GM21619 (cell line): ENCODE measurements around the gene OXGR1.
A peak's percentile ranks its signal among the peaks of the same experiment; 100 is the strongest.

Experiments used
- ATAC-seq: cut with Tn5 transposase; IDR thresholded peaks from one replicate; pipeline ENCODE4 v1.9.1; 2021; ENCODE audit not compliant: unreplicated experiment

OXGR1 gene

DNA sequence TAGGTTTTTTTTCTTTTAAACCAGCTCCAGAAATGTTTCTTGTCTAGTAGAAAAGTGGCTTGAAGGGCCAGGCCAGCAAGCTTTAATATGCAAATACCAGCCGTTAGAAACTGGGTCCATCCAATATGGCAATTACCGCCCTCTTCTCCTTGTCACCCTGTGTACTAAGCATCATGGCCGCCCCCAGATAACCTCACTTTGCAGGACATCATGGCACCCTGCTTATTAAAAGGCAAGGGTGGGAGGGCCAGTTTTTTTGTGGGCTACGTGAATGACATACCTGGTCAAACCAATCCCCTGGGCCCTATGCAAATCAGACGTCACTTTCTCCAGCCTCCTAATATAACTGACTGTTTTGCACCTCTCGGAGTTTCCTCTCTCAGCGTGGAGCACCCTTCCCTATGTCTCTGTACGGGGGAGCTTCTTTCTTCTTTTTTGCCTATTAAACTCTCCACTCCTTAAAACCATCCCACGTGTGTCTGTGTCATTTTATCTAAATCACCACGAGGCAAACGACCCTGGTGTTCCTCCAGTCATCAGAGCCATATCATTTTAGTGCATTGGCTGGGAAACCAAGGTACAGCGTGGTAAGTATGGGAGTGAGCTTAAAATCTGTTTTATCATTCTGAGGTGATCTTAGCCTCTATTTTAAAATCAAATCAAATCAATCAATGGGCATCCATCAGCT is 27.7 kb downstream of the OXGR1 start:
- no peak for ATAC-seq

DNA sequence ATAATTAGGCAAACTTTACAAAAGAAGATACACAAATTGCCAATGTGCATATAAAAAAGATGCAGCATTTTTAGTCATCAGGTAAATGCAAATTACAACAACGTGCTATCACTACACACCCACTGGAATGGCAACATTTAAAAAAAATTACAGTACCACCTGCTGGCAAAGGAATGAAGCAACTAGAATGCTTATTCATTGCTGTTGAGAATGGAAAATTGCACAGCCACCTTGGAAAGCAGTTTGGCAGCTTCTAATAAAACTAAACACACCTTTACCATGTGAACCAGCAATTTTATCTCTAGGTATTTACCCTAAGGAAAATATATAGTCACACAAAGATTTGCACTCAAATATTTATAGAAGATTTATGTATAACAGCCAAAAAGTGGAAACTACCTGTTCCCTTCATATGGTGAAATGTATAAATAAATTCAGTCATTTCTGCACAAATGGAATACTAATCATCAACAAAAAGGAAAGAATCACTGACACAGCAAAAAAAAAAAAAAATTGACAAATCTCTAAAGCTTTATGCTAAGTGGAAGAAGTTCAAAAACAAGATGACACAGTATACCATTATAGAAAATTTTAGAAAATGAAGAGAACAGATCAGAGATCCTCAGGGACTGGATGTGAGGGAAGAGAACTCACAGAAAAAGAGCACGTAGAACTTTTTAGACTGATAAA is 30.3 kb downstream of the OXGR1 start:
- no peak for ATAC-seq

DNA sequence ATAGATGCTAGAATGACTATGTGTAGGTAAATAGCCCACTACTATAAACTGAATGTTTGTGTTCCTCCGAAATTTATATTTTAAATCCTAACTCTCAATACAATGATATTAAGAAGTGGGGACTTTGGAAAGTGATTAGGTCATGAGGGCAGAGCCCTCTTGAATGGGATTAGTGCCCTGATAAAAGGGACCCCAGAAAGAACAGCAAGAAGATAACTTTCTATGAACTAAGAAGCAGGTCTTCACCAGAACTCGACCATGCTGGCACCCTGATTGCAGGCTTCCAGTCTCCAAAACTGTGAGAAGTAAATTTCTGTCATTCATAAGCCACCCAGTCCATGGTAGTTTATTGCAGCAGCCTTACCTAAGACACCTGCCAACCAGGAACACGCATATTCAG is 33.9 kb downstream of the OXGR1 start:
- no peak for ATAC-seq

DNA sequence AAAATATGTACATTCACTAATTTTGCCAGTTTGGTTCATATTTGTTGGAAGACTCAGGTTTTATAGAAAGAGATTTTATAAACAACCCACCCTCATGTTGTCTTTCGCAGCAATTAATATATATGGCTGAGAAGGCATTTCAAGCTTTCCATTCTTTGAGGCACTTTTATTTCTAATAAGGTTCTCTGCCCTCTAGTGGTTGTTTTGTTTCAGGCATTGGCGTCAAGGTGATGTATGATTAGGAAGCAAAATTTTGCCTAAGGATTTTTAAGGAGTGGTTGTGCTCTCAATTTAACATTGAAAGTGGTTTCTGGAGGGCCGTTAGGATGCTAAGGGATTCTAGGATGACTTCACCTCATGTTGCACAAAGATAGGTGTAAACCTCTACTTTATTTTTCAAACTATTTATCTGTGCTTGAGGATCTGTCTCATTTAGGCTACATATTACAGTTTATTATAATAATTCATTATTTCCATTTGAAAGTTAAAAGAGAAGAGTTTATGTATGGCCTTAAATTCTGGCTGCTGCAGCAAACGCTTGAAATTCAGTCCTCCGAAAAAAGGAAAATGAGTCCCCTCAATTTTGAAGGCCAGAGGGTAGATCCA is 35.9 kb downstream of the OXGR1 start:
- peak; percentile 74 for ATAC-seq

DNA sequence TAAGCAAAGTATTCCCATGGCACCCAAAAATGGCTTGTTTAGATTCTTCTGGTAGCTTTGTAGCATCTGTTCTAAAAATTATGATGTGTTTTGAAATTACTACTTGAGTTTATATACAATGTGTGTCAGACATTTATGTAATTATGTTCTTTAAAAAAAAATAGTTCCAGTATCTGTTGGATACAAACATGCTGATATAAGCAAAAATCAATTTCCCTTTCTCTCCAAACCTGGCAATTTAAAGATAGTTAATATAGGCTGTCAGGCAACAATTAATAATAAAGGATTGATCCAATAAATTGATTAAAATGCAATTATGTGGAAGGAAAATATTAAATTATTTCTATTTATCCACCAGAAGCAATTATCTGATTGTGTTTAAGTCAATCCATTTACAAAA is 41.7 kb downstream of the OXGR1 start:
- no peak for ATAC-seq

DNA sequence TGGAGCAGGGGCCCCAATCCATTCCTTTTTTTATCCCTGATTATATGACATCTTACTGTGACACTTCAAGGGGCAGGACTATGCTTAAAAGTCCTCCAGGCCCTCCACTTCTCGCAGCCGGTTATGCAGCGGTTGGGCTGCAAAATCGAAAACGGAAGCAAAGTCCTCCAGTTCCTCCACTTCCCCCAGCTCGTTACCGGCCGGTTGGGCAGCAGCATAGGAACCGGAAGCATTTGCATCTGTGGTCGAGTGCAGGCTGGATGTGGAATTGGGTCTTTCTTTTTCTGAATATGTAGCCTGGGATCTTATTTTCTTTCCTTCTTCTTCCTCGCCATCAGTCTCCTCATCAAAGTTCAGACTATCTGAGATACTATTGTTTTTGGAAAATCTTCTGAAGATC is 46.1 kb downstream of the OXGR1 start:
- no peak for ATAC-seq

DNA sequence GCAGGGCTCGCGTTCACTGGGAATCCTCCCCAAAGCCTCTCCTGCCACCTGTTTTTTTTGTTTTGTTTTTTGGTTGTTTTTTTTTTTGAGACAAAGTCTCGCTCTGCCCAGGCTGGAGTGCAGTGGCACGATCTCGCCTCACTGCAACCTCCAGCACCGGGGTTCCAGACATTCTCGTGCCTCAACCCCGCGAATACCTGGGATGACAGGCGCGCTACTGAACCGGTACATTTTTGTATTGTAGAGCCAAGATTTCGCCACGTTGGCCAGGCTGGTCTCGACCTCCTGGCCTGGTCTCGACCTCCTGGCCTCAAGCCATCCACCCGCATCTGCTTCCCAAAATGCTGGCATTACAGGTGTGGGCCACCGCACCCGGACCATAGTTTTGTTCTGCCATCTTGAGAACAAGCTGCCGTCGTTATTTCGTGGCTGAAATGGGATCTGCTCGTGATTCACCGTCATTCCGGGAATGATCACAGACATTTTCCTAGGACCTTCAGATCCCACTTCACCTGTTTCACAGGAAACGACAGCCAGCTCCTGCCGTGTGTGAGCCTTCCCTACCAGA is 46.8 kb downstream of the OXGR1 start:
- ATAC-seq = no peak

DNA sequence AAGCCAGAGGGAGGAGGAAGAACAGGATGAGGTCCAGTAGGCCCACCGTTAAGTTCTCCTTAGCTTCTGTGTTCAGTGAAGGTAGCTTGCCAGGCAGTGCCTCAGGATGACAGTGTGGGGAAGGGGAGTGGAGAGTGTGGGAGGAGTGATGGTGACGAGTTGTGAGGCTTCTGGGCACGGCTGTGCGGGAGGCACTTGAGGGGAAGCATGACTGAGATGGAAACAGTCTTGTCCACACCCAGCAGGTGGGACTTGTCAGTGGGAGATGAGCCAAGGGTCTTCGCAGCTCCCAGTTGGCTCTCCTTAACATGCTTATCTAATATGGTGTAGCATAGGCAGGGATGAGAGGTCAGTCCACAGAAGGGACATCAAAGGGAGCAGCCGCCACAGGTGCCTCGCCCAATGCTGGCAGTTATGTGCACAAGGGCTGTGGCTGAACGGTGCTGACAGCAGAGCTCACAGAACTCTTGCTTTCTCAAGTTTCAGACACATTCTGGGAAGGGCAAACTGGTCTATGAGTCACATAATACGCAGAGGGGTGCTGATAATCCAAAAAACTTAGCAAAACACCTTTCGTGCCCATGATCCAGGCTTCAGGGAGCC is 47.5 kb downstream of the OXGR1 start:
- ATAC-seq = no peak

DNA sequence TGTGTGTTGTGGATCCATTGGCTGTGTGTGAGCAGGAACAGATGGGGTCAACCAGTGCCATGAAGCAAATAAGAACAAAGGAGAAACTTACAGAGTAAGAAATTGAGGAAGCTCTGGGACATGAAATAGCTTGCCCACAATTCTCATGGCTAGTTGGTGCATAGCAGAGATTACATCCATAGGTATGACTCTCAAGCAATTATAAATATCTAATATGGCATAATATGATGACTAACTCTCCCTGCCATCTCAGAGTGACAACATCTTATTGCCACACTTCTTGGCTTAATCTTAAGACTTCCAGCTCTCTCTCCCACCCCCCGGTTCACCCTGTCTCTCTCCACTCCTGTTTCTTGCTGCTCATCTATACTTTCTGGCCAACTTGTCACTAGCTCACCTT is 53.3 kb downstream of the OXGR1 start:
- ATAC-seq = no peak

DNA sequence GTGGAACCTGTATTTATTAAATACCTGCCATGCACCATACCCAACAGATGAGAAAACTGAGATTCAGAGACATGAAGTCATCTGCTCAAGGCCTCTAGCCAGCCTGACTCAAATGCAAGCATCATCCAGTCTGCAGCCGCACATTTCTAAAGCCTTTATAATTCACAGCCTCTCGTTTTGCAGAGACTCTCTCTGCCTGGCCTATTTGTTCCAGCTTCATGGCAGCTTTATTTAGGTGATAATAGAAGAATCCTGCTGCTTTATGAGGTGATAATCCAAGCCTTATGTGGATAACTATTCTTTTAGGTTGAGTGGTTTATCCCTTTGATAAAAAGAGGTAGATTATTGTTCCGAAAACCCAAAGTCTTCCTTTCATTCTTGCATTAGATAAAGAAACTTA is 58.4 kb downstream of the OXGR1 start:
- ATAC-seq = no peak
